ENCODE data around the gene ARRB1.

GRCh38 chr11:75344186-75344585 lies 7.3 kb downstream of the ARRB1 start:
- no peak for TF ChIP-seq CTCF (IDR thresholded peaks at IDR 0.05; ENCODE audit: low read depth, low read length, missing input control)
- no peak for TF ChIP-seq RAD21 (IDR thresholded peaks at IDR 0.05)
- no peak for TF ChIP-seq MAX (IDR thresholded peaks at IDR 0.05)
- TF ChIP-seq JUND (IDR thresholded peaks at IDR 0.05): no peak
- TF ChIP-seq ZBTB33 (IDR thresholded peaks at IDR 0.05): no peak
- no peak for TF ChIP-seq REST (IDR thresholded peaks at IDR 0.05)
- TF ChIP-seq TAF1 (conservative IDR thresholded peaks at IDR 0.05): no peak
